ENCODE results near the gene USP48.

GRCh38 chr1:21677168-21677567 is 105.8 kb downstream of the USP48 start:
- no peak for TF ChIP-seq POLR2AphosphoS5 (IDR thresholded peaks at IDR 0.05)
- TF ChIP-seq, protein P1, sequence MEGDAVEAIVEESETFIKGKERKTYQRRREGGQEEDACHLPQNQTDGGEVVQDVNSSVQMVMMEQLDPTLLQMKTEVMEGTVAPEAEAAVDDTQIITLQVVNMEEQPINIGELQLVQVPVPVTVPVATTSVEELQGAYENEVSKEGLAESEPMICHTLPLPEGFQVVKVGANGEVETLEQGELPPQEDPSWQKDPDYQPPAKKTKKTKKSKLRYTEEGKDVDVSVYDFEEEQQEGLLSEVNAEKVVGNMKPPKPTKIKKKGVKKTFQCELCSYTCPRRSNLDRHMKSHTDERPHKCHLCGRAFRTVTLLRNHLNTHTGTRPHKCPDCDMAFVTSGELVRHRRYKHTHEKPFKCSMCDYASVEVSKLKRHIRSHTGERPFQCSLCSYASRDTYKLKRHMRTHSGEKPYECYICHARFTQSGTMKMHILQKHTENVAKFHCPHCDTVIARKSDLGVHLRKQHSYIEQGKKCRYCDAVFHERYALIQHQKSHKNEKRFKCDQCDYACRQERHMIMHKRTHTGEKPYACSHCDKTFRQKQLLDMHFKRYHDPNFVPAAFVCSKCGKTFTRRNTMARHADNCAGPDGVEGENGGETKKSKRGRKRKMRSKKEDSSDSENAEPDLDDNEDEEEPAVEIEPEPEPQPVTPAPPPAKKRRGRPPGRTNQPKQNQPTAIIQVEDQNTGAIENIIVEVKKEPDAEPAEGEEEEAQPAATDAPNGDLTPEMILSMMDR (IDR thresholded peaks at IDR 0.05 in 8 of 11, conservative IDR thresholded peaks at IDR 0.05 in 3 of 11), result no peak
- no peak for TF ChIP-seq POLR2A (IDR thresholded peaks at IDR 0.05)

Data from spleen (tissue), 7 donors.